GM21390 (cell line): ENCODE data around the gene DPEP2NB.

Experiments
- ATAC-seq: cut with Tn5 transposase; IDR thresholded peaks from one replicate; pipeline ENCODE4 v1.9.1; 2021; ENCODE audit not compliant: unreplicated experiment

Gene DPEP2NB

GRCh38 chr16:67964477-67965131, 51.1 kb downstream of the DPEP2NB start:
- ATAC-seq, result no peak

- ATAC-seq, result no peak
Measured at GRCh38 chr16:67963662-67964321, 51.9 kb downstream of the DPEP2NB start.
